M059J (cell line): ENCODE results near the gene FZR1. TPM values are rescaled to one million over a fixed set of nuclear protein-coding genes. Genes with fewer than 3 reads are reported as not detected.
A peak's percentile ranks its signal among the peaks of the same experiment; 100 is the strongest.

Experiments used
- DNase-seq: peaks from one replicate; pipeline ENCODE4 v3.0.0-alpha.2; 2012; ENCODE audit warnings: low read depth
- total RNA-seq: library from RNA; depleted of rRNA; stranded (reverse); fragments of >200 nt; shearing (Covaris generic); gene quantifications from 2 replicates; pipeline ENCODE4 v1.2.3, GENCODE V29; 2014; rRNA removed

The FZR1 gene
- total RNA-seq = 35.7 and 56.5 TPM in 2 replicates

- peak; percentile 98 for DNase-seq
Observed at GRCh38 chr19:3505598-3506383, at the start of gene FZR1. Gene FZR1 (plus strand): TSS chr19:3506311. CDS start chr19:3522990, 16,679 bp downstream.

- no peak for DNase-seq
Observed at GRCh38 chr19:3456925-3457527, 49.1 kb upstream of the FZR1 start.

- no peak for DNase-seq
Observed at GRCh38 chr19:3457528-3458228, 48.4 kb upstream of the FZR1 start.

- DNase-seq = no peak
Observed at GRCh38 chr19:3458229-3459088, 47.7 kb upstream of the FZR1 start.

GRCh38 chr19:3459089-3459881 lies 46.8 kb upstream of the FZR1 start:
- peak; percentile 72 for DNase-seq

DNA sequence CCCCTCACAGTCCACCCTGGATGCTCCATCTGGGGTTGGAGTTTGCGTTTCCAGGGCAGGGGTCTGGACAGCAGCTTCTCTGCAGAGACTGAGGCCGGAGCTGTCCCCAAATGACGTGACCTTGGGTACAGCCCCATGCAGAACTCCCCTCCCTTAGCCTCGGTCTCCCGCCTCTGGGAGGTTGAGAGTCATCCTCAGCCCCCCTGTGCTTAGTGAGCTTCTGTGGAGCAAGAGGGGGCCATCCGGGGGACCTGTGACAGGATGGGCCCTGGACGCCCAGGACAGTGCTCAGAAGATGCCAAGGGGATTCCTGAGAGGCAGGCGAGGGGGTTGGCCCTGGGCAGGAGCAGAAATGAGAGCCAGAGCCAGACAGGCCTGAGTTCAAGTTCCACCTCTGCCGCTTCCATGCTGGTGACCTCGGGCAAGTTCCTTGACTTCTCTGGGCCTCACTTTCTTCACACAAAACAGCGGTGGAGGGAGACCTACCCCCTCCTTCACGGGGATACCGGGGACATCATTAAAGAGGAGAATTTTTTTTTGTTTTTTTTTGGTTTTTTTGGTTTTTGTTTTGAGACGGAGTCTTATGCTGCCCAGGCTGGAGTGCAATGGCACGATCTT lies 46.0 kb upstream of the FZR1 start:
- DNase-seq = no peak

- no peak for DNase-seq
Observed at GRCh38 chr19:3462991-3463713, 43.0 kb upstream of the FZR1 start.

GRCh38 chr19:3463714-3464586 lies 42.2 kb upstream of the FZR1 start:
- DNase-seq = no peak

DNA sequence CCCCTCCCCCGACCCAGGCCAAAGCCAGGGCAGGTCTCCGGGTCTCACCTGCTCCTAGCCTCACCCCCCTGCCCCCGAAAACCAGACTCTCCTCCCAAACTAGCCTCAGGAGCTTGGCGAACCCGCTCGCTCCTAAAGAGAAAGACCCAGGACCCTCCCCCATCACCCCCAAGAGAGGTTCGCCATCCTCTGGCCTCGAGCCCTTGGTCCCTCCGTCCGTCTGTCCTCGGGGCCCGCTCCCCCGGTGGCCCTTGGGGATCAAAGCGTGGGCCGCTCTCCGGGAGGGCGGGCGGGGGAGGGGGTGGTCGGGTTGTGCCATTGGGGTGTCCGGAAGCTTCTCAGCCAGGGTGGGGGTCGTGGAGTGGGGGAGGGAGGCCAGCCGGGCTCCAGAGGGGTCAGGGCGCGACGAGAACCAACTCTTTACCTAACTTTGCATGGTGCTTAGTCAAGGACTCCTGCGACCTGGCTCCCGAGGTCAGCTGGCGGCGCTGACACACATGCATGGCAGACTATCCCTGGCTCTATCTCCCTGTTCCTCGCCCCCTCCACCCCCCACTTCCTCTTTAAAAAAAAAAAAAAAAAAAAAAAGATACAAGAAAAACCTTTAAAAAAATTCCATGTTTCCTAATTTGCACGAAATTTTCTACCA lies 41.4 kb upstream of the FZR1 start:
- no peak for DNase-seq

DNA sequence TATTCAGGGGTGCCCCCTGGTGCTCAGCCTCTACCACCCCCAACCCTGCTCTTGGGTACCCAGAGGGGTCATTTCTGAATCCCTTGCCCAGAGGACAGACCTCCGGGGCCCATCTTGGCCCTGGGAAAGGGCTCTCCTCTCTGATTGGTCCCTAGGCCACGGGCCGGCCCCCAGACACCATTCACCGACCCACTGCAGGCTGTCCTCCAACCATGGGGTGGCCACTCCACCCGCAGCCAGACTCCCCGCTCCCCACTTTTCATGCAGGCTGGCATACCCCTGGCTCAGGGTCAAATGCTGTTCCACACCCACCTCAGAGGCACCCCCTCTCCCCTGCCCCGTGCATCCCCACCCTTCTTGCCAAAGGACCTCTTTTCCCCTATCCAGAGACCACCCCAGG lies 40.6 kb upstream of the FZR1 start:
- DNase-seq = no peak

DNA sequence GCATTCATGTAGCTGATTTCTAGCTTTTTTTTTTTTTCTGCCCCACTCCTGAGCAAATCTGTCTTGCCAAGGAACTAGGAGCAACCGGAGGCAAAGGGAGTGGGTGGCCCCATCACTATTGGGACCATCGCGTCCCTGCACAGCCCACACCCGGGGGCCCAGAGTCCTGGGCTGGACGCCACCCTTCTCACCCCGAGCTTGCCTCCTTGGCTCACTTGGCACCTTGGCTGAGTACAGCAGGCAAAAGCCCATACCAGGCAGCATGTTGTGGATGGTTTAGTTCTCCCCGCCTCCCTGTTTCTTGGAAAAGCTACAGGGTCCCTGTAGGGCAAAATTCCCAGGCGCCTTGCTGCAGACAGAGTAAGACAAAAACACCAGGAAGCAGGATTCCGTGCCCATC lies 39.5 kb upstream of the FZR1 start:
- DNase-seq = no peak

DNA sequence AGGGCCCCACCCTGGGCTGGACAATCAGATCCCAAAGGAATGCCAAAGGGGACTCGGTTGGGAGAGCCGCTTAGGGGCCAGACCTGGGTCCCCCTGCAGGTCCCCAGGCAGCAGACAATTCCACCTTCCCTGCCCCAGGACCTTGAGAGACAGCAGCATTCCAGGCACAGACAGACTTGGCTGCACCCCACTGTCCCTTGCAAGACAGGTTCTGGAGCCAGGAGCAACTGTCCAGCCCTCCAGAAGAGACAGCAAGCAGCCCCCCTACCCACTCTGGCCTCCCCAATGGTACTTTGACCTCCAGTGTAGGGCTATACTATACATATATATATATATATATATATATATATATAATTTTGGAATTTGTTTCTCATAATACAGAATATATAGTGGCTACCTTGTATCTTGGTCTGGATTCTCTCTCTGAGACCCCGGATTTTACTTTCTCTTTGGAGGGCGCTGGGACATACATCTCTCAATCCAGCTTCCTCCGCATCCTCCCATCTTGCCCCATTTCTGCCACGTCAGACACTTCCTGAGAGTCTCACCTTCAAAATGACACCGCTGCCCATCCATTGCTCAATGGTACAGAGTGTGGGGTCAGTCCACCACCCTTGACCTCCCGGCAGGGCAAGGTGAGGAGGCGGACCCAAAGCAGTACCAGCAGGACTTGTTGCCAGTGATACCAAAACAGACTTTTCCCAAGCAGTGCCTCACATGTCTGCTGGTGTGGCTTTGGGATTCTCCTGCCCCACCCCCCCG lies 38.5 kb upstream of the FZR1 start:
- DNase-seq = no peak

DNA sequence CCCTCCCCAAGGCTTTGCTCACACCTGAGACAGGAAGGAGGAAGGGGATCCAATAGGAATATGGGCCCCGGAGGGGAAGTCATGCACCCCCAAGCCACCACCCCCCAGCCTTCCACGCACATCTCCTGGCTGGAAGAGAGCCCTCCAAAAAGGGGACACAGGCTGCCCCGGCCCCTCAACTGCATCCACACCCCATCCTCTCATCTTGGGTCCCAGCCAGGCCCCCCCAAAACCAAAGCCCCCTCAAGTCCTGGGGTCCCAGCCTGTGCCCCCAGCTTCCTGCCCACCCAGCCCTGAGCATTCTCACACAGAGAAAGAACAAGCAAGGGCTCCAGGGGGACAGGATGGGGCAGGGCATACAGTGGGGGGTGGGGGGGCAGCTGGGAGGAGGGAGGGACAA lies 37.9 kb upstream of the FZR1 start:
- DNase-seq = no peak

- no peak for DNase-seq
Observed at GRCh38 chr19:3469638-3470499, 36.2 kb upstream of the FZR1 start.

GRCh38 chr19:3470500-3471128 lies 35.5 kb upstream of the FZR1 start:
- peak; percentile 36 for DNase-seq
